Liver (tissue), 9 donors: ENCODE measurements around the gene PNLIPRP2. TPM values are rescaled to one million over a fixed set of nuclear protein-coding genes. Genes with fewer than 3 reads are reported as not detected.

Experiments used
- DNase-seq: peaks from one replicate; pipeline ENCODE4 v3.0.0-alpha.2; 2017; ENCODE audit warnings: low spot score
- H3K27ac ChIP-seq, 2 donors: one replicate each; pipeline ENCODE4 v1.7.0; 2013; ENCODE audit warnings: inconsistent platforms in 2 of 2, low read length in 2 of 2, control low read depth in 1 of 2, low read depth in 1 of 2, mild to moderate bottlenecking in 1 of 2
- H3K27me3 ChIP-seq, 4 donors: one replicate each; pipeline versions ENCODE4 v1.6.1 to v1.7.0; 2013; ENCODE audit warnings: low read length in 3 of 4, inconsistent platforms in 1 of 4, mild to moderate bottlenecking in 1 of 4, moderate library complexity in 1 of 4; ENCODE audit not compliant: control insufficient read depth in 4 of 4, insufficient read depth in 4 of 4
- H3K36me3 ChIP-seq, 4 donors: one replicate each; pipeline versions ENCODE4 v1.6.1 to v1.7.0; 2013; ENCODE audit warnings: low read length in 3 of 4, mild to moderate bottlenecking in 3 of 4, low read depth in 1 of 4, moderate library complexity in 1 of 4; ENCODE audit not compliant: control insufficient read depth in 4 of 4, insufficient read depth in 3 of 4
- H3K4me1 ChIP-seq, 4 donors: one replicate each; pipeline versions ENCODE4 v1.6.1 to v1.7.0; 2013; ENCODE audit warnings: low read length in 3 of 4, mild to moderate bottlenecking in 3 of 4, moderate library complexity in 1 of 4; ENCODE audit not compliant: control insufficient read depth in 4 of 4, insufficient read depth in 4 of 4
- H3K4me3 ChIP-seq, 3 donors: one replicate each; pipeline versions ENCODE4 v1.6.1 to v1.7.0; 2013; ENCODE audit warnings: low read length in 3 of 3, control low read depth in 1 of 3, low read depth in 1 of 3, mild to moderate bottlenecking in 1 of 3
- H3K9ac ChIP-seq, 2 donors: one replicate each; pipeline ENCODE4 v1.7.0; 2013; ENCODE audit warnings: low read length in 2 of 2, mild to moderate bottlenecking in 2 of 2, moderate library complexity in 2 of 2, control low read depth in 1 of 2, low read depth in 1 of 2
- H3K9me3 ChIP-seq, 4 donors: one replicate each; pipeline versions ENCODE4 v1.6.1 to v1.7.0; 2013; ENCODE audit warnings: low read length in 3 of 4; ENCODE audit not compliant: control insufficient read depth in 4 of 4
- EGR1 ChIP-seq, 2 donors: IDR thresholded peaks; 2 replicates each; pipeline ENCODE4 v1.6.1; 2016 to 2018; ENCODE audit warnings: antibody characterized with exemption in 2 of 2, low read depth in 2 of 2
- FOXA1 ChIP-seq: IDR thresholded peaks from 2 replicates; pipeline ENCODE4 v1.6.1; 2016; ENCODE audit warnings: antibody characterized with exemption
- HNF4G ChIP-seq: IDR thresholded peaks from 2 replicates; pipeline ENCODE4 v1.6.1; 2016; ENCODE audit warnings: antibody characterized with exemption
- JUND ChIP-seq, 2 donors: IDR thresholded peaks; 2 replicates each; pipeline ENCODE4 v1.6.1; 2016; ENCODE audit warnings: antibody characterized with exemption in 2 of 2
- RXRA ChIP-seq, 2 donors: IDR thresholded peaks; 2 replicates each; pipeline ENCODE4 v1.6.1; 2017 to 2018; ENCODE audit warnings: antibody characterized with exemption in 2 of 2, mild to moderate bottlenecking in 1 of 2
- SP1 ChIP-seq: IDR thresholded peaks from 2 replicates; pipeline ENCODE4 v1.6.1; 2018; ENCODE audit warnings: antibody characterized with exemption, mild to moderate bottlenecking
- TAF1 ChIP-seq: conservative IDR thresholded peaks from 2 replicates; pipeline ENCODE4 v1.6.1; 2016; ENCODE audit warnings: antibody characterized with exemption, mild to moderate bottlenecking
- WGBS: extraction: QIAGEN DNeasy Blood & Tissue Kit; methylation state at CpG from one replicate; pipeline ENCODE4 v1.1.7; 2013; 5-methylcytosine and 5-hydroxymethylcytosine counted together
- polyA plus RNA-seq, 2 donors: library from polyadenylated mRNA; stranded (reverse) in 1 of 2; unstranded in 1 of 2; fragments of 200-250 nt in 1 of 2; fragments of >200 nt in 1 of 2; fragmentation: Nextera tagmentation in 1 of 2; extraction: Ambion mirVana in 1 of 2; gene quantifications; one replicate each; pipeline versions ENCODE4 v1.2.1 to v1.2.3, GENCODE V29; 2013 to 2015
- total RNA-seq, 2 donors: library from RNA; depleted of rRNA; stranded (reverse); fragments of >200 nt; gene quantifications; one replicate each; pipeline ENCODE4 v1.2.3, GENCODE V29; 2014
- TF ChIP-seq, protein P1 (sequence below): IDR thresholded peaks from 2 replicates; pipeline ENCODE4 v1.6.1; 2016; ENCODE audit warnings: antibody characterized with exemption
- TF ChIP-seq, protein P2 (sequence below): IDR thresholded peaks from 2 replicates; pipeline ENCODE4 v1.6.1; 2016; ENCODE audit warnings: antibody characterized with exemption
- TF ChIP-seq, protein P3 (sequence below): IDR thresholded peaks from 2 replicates; pipeline ENCODE4 v1.6.1; 2016; ENCODE audit warnings: antibody characterized with exemption, mild to moderate bottlenecking
- TF ChIP-seq, protein P4 (sequence below): IDR thresholded peaks from 2 replicates; pipeline ENCODE4 v1.6.1; 2016; ENCODE audit warnings: antibody characterized with exemption
- TF ChIP-seq, protein P5 (sequence below): fragments of 150-350 bp; IDR thresholded peaks from 2 replicates; pipeline ENCODE4 v1.5.1; 2017; ENCODE audit warnings: improper control_type of control experiment, low read depth, low read length; ENCODE audit not compliant: missing input control
- donor health status: healthy.
- donor health status: healthy.
- donor health status: healthy.
- donor health status: healthy.
- donor health status: healthy.

PNLIPRP2 gene
- total and polyA plus RNA-seq, 4 donors, result not detected

DNA sequence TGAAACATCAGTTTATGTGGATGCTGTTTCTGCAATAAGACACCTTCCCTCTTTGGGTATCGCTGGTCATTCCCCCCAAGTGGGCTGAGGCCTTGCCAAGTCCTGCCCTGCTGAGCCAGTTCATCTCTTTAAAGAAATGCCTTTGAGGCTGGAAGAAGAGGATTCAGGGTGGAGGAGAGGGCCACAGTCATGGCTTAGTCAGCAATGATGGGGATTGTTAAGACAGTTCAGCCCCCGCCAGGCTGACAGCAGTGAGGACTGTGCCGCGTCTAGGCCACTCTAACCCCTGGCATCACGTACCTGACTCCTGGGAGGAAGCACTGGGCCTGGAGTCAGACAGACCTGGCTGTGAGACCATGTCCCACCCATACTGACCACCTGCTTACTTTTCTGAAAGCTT, 48.3 kb downstream of the PNLIPRP2 start:
- Histone ChIP-seq H3K36me3 (no peaks in the 10 kb centered on the region), H3K9me3 (no peaks in the 10 kb centered on the region), H3K4me3 (no peak overlapping the region), H3K27ac (no peak overlapping the region), H3K4me1 (no peaks in the 10 kb centered on the region), H3K9ac (no peak overlapping the region), H3K27me3 (peaks cover 0 to 2% (median 0%) of the 10 kb centered on the region in 4 donors)
- DNase-seq, result no peak
- WGBS, result 94% methylated on average over 5 of the region's 5 CpGs
- TF ChIP-seq EGR1 (IDR thresholded peaks at IDR 0.05; ENCODE audit: low read depth in 2 of 2) (no peak), RXRA (IDR thresholded peaks at IDR 0.05) (no peak), HNF4G (no peak)
- TF ChIP-seq, protein P1, sequence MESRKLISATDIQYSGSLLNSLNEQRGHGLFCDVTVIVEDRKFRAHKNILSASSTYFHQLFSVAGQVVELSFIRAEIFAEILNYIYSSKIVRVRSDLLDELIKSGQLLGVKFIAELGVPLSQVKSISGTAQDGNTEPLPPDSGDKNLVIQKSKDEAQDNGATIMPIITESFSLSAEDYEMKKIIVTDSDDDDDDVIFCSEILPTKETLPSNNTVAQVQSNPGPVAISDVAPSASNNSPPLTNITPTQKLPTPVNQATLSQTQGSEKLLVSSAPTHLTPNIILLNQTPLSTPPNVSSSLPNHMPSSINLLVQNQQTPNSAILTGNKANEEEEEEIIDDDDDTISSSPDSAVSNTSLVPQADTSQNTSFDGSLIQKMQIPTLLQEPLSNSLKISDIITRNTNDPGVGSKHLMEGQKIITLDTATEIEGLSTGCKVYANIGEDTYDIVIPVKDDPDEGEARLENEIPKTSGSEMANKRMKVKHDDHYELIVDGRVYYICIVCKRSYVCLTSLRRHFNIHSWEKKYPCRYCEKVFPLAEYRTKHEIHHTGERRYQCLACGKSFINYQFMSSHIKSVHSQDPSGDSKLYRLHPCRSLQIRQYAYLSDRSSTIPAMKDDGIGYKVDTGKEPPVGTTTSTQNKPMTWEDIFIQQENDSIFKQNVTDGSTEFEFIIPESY, result no peak
- TF ChIP-seq, protein P2, sequence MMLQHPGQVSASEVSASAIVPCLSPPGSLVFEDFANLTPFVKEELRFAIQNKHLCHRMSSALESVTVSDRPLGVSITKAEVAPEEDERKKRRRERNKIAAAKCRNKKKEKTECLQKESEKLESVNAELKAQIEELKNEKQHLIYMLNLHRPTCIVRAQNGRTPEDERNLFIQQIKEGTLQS, result no peak
- TF ChIP-seq, protein P3, sequence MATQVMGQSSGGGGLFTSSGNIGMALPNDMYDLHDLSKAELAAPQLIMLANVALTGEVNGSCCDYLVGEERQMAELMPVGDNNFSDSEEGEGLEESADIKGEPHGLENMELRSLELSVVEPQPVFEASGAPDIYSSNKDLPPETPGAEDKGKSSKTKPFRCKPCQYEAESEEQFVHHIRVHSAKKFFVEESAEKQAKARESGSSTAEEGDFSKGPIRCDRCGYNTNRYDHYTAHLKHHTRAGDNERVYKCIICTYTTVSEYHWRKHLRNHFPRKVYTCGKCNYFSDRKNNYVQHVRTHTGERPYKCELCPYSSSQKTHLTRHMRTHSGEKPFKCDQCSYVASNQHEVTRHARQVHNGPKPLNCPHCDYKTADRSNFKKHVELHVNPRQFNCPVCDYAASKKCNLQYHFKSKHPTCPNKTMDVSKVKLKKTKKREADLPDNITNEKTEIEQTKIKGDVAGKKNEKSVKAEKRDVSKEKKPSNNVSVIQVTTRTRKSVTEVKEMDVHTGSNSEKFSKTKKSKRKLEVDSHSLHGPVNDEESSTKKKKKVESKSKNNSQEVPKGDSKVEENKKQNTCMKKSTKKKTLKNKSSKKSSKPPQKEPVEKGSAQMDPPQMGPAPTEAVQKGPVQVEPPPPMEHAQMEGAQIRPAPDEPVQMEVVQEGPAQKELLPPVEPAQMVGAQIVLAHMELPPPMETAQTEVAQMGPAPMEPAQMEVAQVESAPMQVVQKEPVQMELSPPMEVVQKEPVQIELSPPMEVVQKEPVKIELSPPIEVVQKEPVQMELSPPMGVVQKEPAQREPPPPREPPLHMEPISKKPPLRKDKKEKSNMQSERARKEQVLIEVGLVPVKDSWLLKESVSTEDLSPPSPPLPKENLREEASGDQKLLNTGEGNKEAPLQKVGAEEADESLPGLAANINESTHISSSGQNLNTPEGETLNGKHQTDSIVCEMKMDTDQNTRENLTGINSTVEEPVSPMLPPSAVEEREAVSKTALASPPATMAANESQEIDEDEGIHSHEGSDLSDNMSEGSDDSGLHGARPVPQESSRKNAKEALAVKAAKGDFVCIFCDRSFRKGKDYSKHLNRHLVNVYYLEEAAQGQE, result no peak
- TF ChIP-seq, protein P4, sequence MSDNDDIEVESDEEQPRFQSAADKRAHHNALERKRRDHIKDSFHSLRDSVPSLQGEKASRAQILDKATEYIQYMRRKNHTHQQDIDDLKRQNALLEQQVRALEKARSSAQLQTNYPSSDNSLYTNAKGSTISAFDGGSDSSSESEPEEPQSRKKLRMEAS, result no peak
- TF ChIP-seq, protein P5, sequence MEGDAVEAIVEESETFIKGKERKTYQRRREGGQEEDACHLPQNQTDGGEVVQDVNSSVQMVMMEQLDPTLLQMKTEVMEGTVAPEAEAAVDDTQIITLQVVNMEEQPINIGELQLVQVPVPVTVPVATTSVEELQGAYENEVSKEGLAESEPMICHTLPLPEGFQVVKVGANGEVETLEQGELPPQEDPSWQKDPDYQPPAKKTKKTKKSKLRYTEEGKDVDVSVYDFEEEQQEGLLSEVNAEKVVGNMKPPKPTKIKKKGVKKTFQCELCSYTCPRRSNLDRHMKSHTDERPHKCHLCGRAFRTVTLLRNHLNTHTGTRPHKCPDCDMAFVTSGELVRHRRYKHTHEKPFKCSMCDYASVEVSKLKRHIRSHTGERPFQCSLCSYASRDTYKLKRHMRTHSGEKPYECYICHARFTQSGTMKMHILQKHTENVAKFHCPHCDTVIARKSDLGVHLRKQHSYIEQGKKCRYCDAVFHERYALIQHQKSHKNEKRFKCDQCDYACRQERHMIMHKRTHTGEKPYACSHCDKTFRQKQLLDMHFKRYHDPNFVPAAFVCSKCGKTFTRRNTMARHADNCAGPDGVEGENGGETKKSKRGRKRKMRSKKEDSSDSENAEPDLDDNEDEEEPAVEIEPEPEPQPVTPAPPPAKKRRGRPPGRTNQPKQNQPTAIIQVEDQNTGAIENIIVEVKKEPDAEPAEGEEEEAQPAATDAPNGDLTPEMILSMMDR, result no peak

DNA sequence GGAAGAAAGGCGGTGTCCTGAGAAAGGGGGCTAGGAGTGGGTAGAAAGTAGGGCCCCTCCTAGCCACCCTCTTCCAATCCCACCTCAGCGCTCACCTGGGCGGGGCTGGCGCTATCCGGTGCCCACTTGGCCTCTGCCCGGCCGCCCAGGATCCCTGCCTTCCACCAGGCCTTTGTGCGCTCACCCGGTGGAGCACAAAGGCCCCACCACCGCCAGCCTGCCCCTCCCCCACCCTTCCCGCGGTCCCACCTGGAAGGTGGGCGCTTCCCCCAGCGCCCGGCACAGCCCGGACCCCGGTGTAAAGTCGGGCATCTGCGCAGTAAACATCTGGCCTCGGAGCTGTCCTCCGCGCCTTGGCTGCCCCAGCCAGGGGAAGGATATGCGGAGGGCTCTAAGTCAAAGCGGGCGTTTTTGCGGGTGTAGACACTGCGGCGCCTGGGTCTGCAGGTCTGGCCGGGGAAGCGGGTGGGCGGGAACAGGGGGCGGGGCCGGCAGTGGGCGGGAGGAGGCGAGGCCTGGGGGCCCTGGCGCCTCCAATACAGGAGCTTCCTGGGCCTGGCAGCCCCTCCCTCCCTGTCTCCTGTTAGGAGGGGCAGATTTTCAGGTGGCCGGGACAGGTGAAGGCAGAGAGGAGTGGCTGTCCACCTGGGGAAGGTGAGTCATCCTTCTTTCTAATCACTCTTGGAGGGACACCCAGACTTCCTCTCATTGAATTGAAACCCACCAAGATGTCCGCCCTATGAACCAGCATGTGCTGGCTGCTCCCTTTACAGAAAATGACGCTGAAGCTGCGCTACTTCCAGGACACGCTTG, 49.3 kb downstream of the PNLIPRP2 start:
- Histone ChIP-seq H3K9ac (no peak overlapping the region), H3K36me3 (no peaks in the 10 kb centered on the region), H3K4me1 (no peaks in the 10 kb centered on the region), H3K27me3 (peaks cover 0 to 2% (median 0%) of the 10 kb centered on the region in 4 donors), H3K4me3 (no peak overlapping the region), H3K27ac (no peak overlapping the region), H3K9me3 (no peaks in the 10 kb centered on the region)
- WGBS, result 21% methylated on average over 41 of the region's 41 CpGs
- TF ChIP-seq EGR1 (IDR thresholded peaks at IDR 0.05; ENCODE audit: low read depth in 2 of 2) (no peak), SP1 (no peak), JUND (IDR thresholded peaks at IDR 0.05) (no peak), HNF4G (no peak), FOXA1 (no peak), TAF1 (no peak)
- TF ChIP-seq, protein P2, result no peak
- DNase-seq, result no peak
